Stimulated activated CD4-positive, alpha-beta T cell treated with anti-CD3 and anti-CD28 coated beads, Interleukin-4, amount 100 ng/mL, for 1 hour (primary cell): ENCODE data around the gene DNAI4.
"Not testable (repeated sequence)": the region's sequence is repeated elsewhere in the genome, so short reads cannot be mapped to it uniquely, and the experiment has no call there.

Source experiments
- DNase-seq: peaks from one replicate; pipeline ENCODE4 v3.0.0-alpha.2; 2020

The DNAI4 gene

GRCh38 chr1:66927528-66927927 lies 2.9 kb upstream of the DNAI4 start:
- DNase-seq, result no peak

GRCh38 chr1:66925944-66926343 lies 1.3 kb upstream of the DNAI4 start:
- no peak for DNase-seq

- no peak for DNase-seq
Measured at GRCh38 chr1:66925558-66925910, 878 bp upstream of the DNAI4 start.

DNA sequence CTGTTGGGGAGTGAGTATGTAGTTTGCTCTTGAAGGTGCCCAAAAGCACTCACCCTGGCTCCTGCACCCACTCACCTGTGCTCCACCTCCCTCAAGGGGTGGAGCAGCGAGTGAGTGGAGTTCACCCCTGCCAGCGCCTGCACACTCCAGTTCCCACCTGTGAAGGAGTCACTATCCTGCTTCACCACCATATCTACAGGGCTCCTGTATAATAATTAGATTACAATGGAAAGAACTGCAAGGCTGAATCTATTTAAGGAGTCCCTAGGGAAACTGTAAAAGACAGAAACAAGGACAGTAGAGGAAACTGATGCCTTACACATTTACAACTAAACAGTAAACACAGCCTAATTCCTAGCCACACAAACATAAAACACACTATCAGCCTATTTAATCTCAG lies 4.1 kb downstream of the DNAI4 start:
- DNase-seq, result no peak

- no peak for DNase-seq
Measured at GRCh38 chr1:66919828-66920227, 4.8 kb downstream of the DNAI4 start.

DNA sequence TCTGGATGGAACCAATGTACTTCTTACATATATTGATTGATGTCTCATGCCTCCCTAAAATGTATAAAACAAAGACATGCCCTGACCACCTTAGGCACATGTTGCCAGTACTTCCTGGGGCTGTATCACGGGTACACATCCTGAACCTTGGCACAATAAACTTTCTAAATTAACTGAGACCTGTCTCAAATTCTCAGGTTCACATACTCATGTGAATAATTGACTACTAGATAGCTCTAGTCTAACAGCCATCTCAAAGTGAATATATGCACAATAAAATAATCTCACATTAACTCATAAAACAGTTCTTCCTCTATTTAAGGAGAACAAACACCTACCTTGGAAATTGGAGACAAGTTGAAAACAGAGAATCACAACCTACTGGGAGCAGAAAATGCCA lies 5.6 kb downstream of the DNAI4 start:
- DNase-seq, result no peak

DNA sequence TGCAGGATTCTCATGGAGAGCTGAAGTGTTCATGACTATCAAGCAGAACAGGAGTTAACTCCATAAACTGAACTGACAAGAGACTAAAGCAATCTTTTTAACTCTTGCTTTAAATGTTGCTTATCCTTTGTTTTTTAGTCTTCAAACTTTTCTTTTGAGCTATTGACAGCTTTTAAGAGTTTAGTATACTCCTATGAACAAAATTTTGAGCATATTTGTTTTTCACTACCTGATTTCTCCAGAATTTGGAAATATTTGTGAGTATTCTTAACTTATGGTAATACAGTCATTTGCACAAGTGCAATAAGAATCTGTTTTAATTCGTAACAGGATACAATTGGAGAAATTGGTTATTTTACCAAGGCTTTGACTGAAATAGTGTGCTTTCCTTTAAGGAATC lies 7.2 kb downstream of the DNAI4 start:
- DNase-seq, result no peak

- no peak for DNase-seq
Measured at GRCh38 chr1:66916320-66916719, 8.3 kb downstream of the DNAI4 start.

GRCh38 chr1:66915203-66915602 lies 9.5 kb downstream of the DNAI4 start:
- DNase-seq, result not testable (repeated sequence)

DNA sequence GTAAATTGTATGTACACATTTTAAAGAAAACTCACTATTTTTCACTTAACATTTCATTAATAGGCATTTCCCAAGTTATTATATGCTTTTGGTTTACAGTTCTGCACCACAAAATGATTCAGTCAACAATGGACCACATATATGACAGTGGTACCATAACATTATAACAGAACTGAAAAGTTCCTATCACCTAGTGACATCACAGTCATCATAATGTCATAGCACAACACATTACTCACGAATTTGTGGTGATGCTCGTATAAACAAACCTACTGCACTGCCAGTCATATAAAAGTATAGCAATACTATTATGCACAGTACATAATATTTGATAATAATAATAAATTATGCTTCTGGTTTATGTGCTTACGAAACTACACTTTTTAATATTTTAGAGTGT lies 30.9 kb downstream of the DNAI4 start:
- no peak for DNase-seq

GRCh38 chr1:66890621-66891020 lies 34.0 kb downstream of the DNAI4 start:
- DNase-seq, result no peak

DNA sequence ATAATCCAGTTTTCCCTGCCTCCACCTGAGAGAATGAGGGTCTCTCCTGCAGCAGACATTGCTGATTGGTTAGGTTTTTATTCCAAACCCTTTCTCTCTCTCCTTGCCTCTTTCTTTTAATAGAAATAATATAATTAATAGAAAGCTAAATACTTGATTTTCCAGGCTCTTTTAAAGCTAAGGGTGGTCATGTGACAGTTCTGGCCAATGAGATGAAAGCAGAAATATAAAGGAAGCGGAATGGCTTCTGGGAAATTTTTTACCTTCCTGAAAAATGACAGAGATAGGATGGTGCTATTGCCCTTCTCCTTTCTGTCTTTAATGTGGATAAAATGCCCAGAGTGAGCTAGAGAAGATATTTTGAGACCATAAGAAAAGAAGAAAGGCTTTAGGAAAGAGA lies 35.6 kb downstream of the DNAI4 start:
- no peak for DNase-seq

GRCh38 chr1:66876664-66877063 lies 48.0 kb downstream of the DNAI4 start:
- DNase-seq, result no peak

DNA sequence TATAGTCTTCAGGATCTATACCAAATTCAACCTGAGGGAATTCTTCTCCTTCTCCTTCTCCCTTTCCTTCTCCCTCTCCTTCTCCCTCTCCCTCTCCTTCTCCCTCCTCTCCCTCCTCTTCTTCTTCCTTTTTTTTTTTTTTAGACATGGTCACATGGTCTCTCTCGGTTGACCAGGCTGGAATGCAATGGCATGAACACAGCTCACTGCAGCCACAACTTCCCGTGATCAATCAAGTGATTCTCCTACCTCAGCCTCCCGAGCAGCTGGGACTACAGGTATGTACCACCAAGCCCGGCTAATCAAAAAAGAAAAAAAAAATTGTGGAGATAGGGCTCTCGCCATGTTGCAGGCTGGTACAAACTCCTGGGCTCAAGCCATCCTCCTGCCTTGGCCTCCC lies 51.5 kb downstream of the DNAI4 start:
- DNase-seq, result no peak

DNA sequence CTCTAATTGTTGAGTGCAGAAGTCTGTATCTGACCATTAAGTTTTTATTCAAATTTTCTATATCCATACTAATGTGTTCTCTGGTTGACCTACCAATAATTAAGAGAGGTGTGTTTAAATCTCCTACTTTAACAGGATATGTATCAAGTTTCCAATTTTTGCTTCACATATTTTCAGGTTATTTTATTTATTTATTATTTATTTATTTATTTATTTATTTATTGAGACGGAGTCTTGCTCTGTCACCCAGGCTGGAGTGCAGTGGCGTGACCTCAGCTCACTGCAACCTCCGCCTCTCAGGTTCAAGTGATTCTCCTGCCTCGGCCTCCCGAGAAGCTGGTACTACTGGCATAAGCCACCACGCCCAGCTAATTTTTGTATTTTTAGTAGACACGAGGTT lies 52.6 kb downstream of the DNAI4 start:
- not testable (repeated sequence) for DNase-seq

- no peak for DNase-seq
Measured at GRCh38 chr1:66867501-66867900, 57.2 kb downstream of the DNAI4 start.

DNA sequence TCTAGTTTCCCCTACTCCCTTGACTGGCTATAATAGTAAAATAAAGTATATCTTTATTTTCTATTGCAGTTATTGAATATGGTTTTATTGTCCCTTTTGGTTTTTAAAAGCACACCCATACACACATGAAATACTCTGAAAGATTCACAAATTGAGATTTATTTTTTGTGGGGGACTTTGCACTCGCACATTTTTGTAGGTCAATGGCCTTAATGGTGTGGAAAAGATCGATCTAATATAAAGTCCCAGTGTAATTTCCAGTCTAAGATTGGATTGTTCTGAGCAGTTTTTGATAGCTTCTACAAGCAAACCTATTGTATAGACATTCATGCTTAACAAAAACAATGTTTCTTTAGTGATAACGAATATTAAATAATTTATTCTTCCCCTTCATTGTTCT lies 64.1 kb downstream of the DNAI4 start:
- DNase-seq, result no peak

- no peak for DNase-seq
Measured at GRCh38 chr1:66853379-66853778, 71.3 kb downstream of the DNAI4 start.

GRCh38 chr1:66852870-66853269 lies 71.8 kb downstream of the DNAI4 start:
- DNase-seq, result no peak

- no peak for DNase-seq
Measured at GRCh38 chr1:66850989-66851388, 73.7 kb downstream of the DNAI4 start.

DNA sequence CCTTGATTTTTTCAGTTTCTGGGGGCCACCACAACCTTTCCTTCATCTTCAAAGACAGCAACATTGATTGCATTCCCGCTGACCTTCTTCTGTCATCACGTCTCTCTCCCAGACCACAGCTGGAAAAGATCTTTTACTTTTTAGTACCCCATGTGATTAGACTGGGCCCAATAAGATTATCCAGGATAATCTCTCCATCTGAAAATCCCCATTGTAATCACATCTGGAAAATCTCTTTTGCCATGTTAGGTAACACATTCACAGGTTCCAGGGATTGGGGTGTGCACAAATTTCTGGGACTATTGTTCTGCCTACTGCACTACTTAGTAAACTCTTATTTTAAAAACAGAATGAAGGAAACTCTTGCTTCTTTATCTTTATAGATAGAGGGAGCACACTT lies 76.5 kb downstream of the DNAI4 start:
- DNase-seq, result no peak

- no peak for DNase-seq
Measured at GRCh38 chr1:66840929-66841328, 83.7 kb downstream of the DNAI4 start.

- no peak for DNase-seq
Measured at GRCh38 chr1:66834926-66835325, 89.7 kb downstream of the DNAI4 start.

DNA sequence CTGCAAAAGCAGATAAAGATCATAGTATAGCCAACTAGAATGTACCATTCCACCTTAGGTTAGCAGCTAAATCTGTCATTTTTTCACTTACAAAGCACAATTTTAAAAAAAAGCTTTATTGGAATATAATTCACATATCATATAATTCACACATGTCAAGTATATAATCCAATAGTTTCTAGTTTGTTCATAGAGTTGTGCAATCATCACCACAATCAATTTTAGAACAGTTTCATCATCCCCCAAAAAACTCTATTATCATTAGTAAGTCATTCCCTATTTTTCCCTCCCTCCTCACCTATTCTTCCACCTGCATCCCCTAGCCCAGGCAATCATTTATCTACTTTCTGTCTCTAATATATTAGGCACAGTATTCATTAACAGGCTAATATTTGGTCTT lies 91.5 kb downstream of the DNAI4 start:
- no peak for DNase-seq

GRCh38 chr1:66831529-66832239 lies 93.0 kb downstream of the DNAI4 start:
- no peak for DNase-seq

- no peak for DNase-seq
Measured at GRCh38 chr1:66824771-66825170, 99.9 kb downstream of the DNAI4 start.
